ENCODE results near the gene TEX35.

DNA sequence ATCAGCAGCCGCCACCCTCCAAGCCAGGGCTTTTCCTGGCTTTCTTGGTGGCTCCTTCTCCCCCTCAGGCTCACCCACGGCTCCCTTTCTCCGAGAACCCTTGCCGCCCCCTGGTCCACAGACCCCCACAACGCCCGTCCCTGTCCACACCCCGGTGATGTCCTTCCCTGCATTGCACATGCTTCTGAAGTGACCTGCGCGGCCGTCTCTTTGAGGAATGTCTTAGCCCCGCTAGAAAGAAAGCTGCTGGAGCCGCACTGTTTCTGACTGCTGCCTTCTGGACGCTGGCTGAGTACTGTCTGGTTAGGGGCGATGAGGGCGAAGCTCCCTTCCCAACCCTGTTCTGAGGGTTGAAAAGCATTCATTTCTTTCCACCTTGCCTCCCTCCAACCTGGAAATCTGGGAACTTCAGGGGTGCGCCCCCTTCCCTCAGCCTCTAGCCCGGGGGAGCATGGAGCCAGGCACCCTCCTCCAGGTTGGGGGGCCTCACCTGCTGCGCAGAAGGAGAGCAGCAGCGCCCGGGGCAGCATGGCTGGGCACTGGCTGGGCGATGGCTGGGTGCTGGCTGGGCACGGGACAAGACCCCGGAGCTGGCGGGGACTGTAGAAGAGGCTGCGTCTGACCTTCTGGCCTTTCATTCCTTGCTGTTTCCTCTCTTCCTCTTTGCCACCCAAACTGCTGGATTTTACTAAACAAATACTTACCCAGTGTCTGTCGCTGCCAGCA lies 16.3 kb upstream of the TEX35 start, which contains the start of gene CLEC20A:
- TF ChIP-seq, protein P1, sequence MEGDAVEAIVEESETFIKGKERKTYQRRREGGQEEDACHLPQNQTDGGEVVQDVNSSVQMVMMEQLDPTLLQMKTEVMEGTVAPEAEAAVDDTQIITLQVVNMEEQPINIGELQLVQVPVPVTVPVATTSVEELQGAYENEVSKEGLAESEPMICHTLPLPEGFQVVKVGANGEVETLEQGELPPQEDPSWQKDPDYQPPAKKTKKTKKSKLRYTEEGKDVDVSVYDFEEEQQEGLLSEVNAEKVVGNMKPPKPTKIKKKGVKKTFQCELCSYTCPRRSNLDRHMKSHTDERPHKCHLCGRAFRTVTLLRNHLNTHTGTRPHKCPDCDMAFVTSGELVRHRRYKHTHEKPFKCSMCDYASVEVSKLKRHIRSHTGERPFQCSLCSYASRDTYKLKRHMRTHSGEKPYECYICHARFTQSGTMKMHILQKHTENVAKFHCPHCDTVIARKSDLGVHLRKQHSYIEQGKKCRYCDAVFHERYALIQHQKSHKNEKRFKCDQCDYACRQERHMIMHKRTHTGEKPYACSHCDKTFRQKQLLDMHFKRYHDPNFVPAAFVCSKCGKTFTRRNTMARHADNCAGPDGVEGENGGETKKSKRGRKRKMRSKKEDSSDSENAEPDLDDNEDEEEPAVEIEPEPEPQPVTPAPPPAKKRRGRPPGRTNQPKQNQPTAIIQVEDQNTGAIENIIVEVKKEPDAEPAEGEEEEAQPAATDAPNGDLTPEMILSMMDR (conservative IDR thresholded peaks at IDR 0.05): no peak
- TF ChIP-seq EZH2 (IDR thresholded peaks at IDR 0.05; ENCODE audit: low read depth): no peak
